Measurements from ENCODE around the gene PRRT1B.
"Not testable (repeated sequence)": the region's sequence is repeated elsewhere in the genome, so short reads cannot be mapped to it uniquely, and the experiment has no call there.

The PRRT1B gene

DNA sequence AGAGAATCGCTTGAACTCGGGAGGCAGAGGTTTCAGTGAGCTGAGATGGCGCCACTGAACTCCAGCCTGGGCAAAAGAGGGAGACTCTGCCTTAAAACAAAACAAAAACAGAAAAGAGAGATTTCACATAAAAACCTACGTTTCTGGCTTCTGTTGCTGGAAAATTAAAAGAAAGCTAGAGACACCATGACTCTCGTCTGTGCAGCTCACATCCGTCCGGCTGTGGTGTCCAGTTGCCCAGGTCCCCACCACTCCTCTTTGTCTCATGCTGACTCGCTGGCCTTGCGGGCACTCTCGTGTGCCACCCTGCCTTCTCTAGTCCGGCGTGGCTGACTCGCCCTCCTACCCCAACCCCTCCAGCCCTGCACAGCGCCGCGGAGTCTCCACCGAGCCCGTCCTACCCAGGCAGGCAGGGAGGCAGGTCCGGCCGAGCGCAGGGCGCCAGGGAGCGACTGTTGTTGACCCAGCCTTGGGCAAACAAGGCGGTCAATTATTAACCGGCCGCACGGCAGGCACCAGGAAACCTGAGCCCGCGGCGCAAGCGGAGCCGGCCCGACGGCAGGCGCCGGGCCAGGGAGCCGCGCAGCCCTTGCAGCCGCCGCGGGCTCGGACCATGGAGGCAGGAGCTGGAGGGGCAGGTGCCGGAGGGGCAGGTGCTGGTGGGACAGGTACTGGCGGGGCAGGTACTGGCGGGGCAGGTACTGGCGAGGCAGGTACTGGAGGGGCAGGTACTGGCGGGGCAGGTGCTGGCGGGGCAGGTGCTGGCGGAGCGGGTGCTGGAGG, at the start of gene PRRT1B:
Gene PRRT1B, plus strand, starts transcription at position 521 of the 783 bp plus-strand sequence. Its CDS starts 93 bp downstream, at position 614.
- H3K4me3 ChIP-seq: no peak within 1 kb of the TSS
- H3K27ac ChIP-seq: no peak within 1 kb of the TSS

DNA sequence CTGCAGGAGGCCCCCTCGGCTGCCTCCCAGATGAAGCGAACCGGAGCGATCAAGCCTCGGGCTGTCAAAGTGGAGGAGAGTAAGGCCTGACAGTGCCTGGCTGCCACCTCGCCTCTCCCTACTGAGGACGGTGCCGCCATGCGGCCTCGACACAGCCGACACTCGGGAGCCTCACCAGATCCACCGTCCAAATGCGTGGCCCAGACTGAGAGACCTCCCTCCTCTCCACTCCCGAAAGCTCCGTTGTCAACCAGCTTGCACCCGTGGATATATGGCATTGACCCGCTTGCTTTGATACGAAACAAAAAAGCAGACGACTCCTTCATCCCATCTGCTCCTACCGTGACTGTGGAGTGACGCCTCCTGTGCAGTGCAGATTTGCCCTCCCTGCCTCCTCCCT, 49.5 kb upstream of the PRRT1B start:
- H3K27ac ChIP-seq: no peak overlapping the region
- no peak overlapping the region for H3K4me3 ChIP-seq

DNA sequence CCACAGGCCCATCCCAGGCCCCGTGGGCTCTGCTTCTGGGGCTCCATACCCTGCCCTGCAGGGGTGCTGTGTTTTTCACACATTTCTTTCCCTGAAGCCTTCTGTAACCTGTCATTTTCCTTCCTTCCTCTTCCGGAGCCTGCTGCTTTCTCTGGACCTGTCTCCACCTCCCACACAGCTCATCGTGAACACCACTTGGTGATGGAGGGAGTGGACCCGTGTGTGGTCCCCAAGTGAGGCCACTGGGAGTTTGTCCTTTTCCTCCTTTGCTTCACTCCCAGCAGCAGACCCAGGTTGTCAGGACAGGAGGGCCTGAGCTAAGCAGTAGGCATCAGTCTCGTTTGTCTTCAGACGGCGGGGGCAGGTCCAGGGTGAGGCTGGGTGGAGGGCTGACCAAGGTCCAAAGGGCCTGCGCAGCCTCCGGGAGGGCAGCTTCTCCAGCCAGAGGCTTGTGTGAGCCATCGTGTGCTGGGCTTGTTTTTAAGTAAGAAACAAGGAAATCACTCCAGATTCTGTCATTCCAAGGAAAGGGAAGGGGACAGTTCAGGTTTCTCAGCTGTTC, 48.4 kb upstream of the PRRT1B start:
- H3K27ac ChIP-seq: no peak overlapping the region
- H3K4me3 ChIP-seq: no peak overlapping the region

DNA sequence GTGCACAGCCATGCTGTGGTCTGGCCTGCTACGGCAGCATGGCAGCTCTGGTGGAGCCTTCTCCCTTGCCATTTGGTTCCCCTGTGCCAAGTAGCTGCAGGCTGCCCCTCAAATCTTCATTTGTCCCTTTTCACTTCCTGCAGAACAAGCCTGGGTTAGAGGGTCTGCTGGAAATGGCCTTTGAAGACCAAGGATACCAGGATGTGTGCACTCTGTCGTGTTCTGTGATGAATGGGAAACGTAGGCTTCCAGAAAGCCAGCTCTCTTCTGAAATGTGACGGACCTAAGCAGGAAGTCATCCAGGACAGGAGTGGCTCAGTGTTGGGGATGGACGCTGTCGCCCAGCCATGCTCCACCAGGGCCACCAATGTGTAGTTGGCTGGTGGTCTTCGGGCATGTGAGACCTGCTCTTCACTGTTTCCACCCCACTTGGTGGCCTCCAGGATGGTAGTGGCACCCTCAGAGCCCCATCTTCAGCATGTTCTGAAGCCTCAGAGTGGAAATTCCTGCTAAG, 46.0 kb upstream of the PRRT1B start:
- Histone ChIP-seq H3K27ac (peak overlapping the region in 1 of 21 experiments; percentile 81), H3K4me3 (no peak overlapping the region)

DNA sequence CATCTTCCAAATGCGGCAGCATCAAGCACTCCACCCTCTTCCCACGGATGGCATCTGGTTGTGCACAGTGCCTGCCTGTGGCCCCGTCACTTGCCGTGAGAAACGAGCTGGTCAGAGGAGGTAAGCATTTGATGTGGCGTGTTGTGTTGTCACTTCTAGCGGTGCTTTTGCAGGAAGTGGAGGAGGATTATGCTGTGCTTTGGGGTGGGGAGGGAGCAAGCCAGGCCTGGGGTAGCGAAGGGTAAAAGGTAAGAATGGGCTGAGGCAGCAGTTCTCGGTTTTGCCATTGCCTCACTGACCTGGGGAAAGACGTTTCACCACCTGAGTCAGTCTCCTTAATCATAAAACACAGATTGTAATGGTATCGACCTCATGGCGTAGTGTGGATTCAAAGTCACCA, 44.9 kb upstream of the PRRT1B start:
- H3K27ac ChIP-seq: peak overlapping the region in 6 of 21 experiments; percentile 18 to 81 (median 26)

DNA sequence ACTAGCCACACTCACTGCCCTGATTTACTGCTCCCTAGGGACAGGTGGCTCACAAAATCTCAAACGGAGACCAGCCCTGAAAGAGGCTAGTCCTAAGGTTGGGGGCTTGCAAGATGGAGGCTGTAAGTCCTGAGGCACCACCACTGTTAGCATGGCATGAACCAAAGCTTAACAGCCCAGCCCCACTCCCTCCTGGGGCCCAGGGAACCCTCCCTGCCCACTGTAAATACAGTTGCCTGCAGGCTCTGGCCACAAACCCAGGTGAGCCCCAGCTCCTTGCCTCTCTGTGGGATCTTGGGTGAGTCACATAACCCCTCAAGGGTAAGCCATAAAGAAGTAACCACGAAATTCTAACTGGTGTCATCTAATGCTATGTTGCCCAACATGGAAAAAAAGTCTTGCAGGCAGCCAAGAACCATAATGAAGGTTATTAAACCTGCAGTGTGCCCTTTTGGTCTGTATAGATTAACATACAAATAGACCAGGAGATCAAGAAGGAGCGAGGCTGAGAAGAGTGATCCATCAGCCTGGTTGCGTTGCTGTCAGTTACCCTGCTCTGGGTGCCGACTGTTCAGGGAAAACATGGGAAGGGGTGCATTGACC, 44.3 kb upstream of the PRRT1B start:
- H3K27ac ChIP-seq: peak overlapping the region in 6 of 21 experiments; percentile 18 to 81 (median 26)
- no peak overlapping the region for H3K4me3 ChIP-seq

More for the DNA sequence above, 44.9 kb upstream of the PRRT1B start:
- H3K4me3 ChIP-seq: no peak overlapping the region

DNA sequence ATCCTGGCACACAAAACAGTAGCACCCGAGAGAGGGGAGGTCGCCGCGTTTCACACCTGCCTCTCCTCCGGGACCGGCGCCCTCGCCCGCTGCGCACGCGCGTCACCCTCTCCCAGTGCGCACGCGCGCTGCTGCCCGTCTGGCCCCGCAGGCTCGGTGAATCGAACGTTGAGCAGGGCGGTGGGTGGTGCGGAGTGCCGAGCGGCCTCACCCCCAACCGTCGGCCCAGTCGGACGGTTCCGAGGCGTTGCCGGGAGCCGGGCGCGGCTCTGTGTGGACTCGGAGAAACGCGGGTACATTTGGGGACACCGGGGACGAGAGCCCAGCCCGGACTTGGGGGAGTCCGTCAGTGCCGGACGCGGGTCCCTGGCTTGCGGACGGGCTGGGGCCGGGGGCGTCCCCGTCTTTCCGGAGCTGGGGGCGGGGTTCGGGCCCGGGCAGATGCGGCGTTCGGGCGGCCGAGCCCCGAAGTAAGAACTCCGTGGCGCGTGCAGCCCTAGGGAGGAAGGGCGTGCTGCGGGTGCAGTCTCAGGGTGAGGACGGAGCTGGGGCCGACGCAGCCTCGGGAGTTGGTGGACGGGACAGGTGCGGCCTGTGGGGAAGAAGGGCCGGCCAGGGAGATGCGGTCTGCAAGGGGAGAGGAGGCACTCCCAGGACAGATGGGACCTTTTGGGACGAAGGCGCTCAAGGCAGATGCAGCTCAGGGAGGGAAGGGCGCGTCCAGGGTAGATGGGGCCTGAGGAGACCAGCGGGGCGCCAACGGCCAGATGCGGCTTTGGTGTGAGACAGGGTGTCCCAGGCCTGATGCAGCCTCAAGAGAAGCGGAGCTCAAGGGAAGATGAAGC, 42.3 kb upstream of the PRRT1B start, which contains the start of gene POMT1:
Gene POMT1, plus strand, starts transcription at position 138 of the 845 bp plus-strand sequence. CDS start 1,301 bp downstream, outside the sequence.
- Histone ChIP-seq H3K27ac (peak within 1 kb of the TSS; percentile 8 to 88 (median 75)), H3K4me3 (peak within 1 kb of the TSS; percentile 58 to 98 (median 86))

DNA sequence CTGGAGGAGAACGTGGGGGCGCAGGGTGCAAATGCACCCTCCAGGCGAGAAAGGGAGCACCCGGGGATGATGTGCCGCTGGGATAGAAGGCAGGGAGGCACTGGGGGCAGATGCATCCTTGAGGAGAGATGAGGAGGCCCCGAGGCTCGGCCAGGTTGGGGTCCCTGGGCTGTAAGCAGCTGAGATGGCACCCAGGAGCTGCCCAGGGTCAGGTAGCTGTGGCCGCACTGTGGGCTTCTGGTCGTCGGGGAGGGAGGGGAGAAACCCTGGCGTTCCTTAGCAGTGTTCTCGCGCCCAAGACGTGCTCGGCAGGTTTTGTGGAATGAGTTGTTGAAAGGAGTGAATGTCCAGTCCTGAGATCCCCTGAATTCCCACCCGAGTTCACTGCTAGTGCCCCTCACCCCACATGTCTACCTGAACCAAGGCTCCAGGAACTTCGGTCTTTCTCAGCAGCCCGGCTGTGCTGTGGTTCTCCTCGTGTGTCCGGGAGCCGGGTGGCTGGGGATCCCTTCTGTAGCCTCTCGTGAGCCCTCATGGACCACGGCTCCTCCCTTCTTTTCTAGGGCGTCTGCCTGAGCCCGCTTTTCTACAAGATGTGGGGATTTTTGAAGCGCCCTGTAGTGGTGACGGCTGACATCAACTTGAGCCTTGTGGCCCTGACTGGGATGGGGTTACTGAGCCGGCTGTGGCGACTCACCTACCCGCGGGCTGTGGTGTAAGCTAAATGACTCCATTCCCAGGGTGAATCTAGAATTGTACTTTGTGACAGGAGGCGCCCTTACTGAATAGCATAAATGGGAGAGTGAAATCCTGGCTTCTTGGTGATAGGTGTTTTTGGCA, 41.5 kb upstream of the PRRT1B start:
- peak overlapping the region in 13 of 21 experiments; percentile 8 to 88 (median 77) for H3K27ac ChIP-seq
- H3K4me3 ChIP-seq: peak overlapping the region; percentile 58 to 98 (median 86)

DNA sequence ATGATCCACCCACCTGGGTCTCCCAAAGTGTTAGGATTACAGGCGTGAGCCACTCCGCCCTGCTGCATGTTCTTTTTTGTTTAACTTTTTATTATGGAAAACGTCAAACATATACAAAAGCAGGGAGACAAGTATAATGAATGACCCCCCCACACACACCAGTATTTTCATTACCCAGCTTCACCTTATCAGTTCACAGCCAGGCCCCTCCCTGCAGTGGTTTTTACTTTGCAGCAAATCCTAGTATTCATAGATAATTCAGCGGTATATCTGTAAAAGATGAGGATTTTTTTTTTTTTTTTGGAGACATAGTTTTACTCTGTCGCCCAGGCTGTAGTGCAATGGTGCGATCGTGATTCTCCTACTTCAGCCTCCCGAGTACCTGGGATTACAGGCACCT, 40.3 kb upstream of the PRRT1B start:
- no peak overlapping the region for H3K4me3 ChIP-seq
- no peak overlapping the region for H3K27ac ChIP-seq

DNA sequence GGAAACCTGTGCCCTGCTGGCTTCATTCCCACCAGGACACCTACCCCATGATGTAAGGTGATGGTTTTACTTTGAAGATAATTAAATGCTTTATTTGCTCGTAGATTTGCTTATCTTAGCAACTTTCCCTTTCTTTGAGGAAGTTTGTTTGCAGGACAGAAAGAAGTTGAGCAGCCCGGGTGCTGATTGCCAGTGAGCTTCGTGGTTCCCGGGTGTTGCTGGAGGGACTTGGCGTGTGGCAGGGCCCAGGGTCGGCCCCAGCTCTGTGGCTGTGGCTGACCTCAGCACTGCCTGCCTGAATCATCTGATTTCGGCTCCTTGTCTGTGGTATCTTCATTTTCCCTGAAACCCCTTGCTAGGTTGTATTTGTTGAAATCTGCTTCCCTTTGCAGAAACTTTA, 33.9 kb upstream of the PRRT1B start:
- Histone ChIP-seq H3K27ac (no peak overlapping the region), H3K4me3 (no peak overlapping the region)

DNA sequence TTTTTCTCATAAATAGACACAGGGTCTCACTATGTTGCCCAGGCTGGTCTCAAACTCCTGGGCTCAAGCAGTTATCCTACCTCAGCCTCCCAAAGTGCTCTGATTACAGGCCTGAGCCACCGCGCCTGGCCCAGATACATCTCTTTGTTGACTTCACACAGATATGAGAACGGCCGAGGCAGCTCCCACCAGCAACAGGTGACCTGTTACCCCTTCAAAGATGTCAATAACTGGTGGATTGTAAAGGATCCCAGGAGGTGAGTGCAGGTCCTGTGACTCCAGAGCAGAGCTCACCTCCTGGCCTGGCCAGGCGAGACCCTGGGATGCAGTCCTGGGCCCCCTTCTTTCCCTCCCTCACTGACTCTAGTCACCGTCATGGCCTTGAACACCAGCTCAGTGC, 33.4 kb upstream of the PRRT1B start:
- Histone ChIP-seq H3K27ac (no peak overlapping the region), H3K4me3 (no peak overlapping the region)

DNA sequence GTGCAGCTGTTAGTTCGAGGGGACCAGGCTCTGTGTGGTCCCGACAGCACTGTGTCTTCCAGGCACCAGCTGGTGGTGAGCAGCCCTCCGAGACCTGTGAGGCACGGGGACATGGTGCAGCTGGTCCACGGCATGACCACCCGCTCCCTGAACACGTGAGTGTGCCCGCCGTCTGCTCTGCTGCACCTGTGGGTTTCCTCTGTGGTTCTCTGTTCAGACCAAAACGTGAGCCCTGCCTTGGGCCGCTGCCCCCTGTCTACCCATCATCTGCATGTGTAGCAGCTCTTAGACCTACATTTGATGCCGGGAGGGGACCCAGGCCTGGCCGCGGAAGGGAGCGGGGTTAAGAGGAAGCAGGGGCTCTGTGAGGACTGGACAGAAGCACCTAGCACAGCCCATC, 32.1 kb upstream of the PRRT1B start:
- no peak overlapping the region for H3K27ac ChIP-seq
- H3K4me3 ChIP-seq: no peak overlapping the region

DNA sequence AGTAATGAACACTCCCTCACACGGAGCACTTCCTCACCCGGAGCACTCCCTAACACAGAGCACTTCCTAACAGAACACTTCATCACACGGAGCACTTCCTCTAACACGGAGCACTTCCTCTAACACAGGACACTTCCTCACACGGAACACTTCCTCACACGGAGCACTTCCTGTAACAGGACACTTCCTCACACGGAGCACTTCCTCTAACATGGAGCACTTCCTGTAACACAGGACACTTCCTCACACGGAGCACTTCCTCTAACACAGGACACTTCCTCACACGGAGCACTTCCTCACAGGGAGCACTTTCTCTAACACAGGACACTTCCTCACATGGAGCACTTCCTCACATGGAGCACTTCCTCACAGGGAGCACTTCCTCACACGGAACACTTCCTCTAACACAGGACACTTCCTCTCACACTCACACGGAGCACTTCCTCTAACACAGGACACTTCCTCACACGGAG, 29.7 kb upstream of the PRRT1B start:
- not testable (repeated sequence) for H3K4me3 ChIP-seq, H3K27ac ChIP-seq

DNA sequence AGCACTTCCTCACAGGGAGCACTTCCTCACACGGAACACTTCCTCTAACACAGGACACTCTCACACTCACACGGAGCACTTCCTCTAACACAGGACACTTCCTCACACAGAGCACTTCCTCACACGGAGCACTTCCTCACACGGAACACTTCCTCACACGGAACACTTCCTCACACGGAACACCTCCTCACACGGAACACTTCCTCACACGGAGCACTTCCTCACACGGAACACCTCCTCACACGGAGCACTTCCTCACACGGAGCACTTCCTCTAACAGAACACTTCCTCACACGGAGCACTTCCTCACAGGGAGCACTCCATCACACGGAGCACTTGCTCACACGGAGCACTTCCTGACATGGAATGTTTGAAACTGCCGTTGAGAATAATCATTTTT, 29.2 kb upstream of the PRRT1B start:
- Histone ChIP-seq H3K27ac (no peak overlapping the region), H3K4me3 (no peak overlapping the region)

DNA sequence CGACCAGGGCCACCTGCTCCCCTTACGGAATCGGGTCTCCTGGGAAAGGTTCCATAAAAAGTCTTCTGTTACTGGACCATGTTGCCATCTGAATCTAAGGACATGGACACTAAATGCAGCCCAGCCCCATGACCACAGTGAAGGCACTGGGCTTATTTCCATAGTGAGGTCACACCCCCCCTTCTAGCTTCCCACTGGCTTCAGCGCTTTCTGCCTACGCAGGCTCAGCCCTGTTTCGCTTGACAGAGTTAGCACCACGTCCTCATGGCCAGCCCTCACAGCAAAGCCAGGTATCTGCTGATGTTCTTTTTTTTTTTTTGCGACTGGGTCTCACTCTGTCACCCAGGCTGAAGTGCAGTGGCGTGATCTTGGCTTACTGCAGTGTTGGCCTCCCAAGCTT, 28.4 kb upstream of the PRRT1B start:
- H3K4me3 ChIP-seq: no peak overlapping the region
- no peak overlapping the region for H3K27ac ChIP-seq

DNA sequence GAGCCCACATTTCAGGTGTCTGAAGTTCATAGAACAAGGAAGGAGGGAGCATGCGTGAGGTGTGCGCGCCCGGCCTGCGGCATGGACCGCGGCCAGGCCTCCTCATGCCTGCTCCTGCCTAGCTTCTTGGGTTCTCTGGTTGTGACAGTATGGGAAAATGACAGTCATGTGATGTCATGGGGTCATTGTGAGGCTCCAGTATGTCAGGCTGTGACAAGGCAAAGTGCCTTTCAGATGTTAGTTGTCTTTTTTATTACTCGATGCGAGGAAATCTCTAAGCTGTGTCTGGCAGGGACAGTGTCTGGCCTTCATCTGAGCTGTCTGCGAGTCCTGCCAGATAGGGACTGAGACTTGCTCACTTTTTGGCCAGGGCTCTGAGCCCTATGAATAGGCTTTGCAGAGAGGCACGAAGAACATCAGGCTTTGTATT, 27.5 kb upstream of the PRRT1B start:
- H3K27ac ChIP-seq: no peak overlapping the region
- H3K4me3 ChIP-seq: no peak overlapping the region

DNA sequence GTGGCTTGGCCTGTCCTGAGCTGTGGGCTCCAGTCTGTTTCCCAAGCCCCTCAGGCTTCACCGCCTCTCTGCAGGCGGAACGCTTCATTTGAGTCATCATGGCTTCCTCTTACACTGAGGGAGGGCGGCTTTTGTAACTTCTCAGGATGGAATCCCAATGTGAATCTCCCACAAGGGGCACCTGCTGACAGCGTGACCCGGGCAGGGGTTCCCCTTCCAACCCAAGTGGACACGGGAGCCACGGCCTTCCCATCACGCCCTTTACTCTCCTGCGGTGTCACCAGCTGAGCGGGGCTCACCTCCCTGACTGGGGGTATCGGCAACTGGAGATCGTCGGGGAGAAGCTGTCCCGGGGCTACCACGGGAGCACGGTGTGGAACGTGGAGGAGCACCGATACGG, 26.8 kb upstream of the PRRT1B start:
- Histone ChIP-seq H3K4me3 (no peak overlapping the region), H3K27ac (no peak overlapping the region)

DNA sequence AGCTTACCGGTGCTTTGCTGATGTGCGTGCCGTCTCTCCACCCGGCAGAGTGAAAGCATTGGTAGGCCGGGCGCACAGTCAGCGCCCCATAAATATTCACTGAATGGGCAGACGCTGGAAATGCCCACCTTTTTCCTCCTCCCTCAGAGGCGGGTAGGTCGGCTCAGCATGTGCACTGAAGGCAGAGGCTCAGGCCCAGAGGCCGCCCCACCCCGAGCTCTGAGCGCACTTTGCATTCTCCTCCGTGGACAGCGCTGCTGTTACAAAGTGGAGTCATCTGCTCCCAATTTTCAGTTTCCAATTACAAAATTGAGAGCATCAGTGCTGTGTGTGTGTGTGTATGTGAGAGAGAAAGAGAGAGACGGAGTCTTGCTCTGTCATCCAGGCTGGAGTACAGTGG, 24.8 kb upstream of the PRRT1B start:
- Histone ChIP-seq H3K27ac (no peak overlapping the region), H3K4me3 (no peak overlapping the region)

DNA sequence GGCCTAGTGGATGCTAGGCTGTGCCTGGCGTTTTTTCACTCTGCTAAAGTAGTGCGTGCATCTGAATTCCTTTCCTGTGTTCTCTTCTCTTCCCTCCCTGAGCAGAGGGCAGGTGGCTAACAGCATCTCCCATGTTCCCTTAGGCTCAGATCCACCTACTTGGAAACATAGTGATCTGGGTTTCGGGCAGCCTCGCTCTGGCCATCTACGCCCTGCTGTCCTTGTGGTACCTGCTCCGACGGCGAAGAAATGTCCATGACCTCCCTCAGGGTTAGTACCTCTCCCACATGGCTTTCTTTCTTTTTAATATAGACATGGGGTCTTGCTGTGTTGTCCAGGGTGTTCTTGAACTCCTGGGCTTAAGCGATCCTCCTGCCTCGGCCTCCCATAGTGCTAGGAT, 24.1 kb upstream of the PRRT1B start:
- H3K27ac ChIP-seq: no peak overlapping the region

More for the DNA sequence above, 24.1 kb upstream of the PRRT1B start:
- H3K4me3 ChIP-seq: no peak overlapping the region

All from skin epidermis (tissue), 12 donors.